ENCODE measurements around the gene KLHL22. TPM values are rescaled to one million over a fixed set of nuclear protein-coding genes. Genes with fewer than 3 reads are reported as not detected.
"Not testable (repeated sequence)": the region's sequence is repeated elsewhere in the genome, so short reads cannot be mapped to it uniquely, and the experiment has no call there.

The KLHL22 gene
- total and polyA plus RNA-seq, 2 experiments from 2014 or later = 23.6 to 38.0 TPM

DNA sequence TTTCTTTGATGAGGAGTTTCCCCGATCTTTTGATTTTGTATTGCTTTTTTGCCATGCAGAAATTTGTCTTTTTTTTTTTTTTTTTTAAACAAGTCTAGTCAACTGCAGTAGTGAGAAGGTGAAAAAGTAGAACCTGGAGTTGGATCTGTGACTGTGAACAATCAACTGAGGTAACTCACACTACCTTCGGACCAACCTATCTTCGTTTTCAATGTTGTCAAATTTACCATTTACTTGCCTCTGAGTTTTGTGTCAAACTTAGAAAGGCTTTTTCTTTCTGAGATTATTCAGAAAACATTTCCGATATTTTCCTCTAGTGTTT lies 20.5 kb downstream of the KLHL22 start:
- Histone ChIP-seq H3K9me3 (ENCODE audit: low read depth) (no peaks in the 10 kb centered on the region), H3K27me3 (no peaks in the 10 kb centered on the region), H3K27ac (no peak overlapping the region), H3K36me3 (replicated peaks; ENCODE audit: insufficient read depth, low read depth) (no peaks in the 10 kb centered on the region), H3K4me2 (no peak overlapping the region), H4K20me1 (ENCODE audit: insufficient read depth, poor library complexity, severe bottlenecking) (no peaks in the 10 kb centered on the region), H3K4me1 (ENCODE audit: insufficient read depth) (no peaks in the 10 kb centered on the region), H3K9me2 (replicated peaks; ENCODE audit: insufficient read depth) (no peaks in the 10 kb centered on the region), H2AFZ (no peak overlapping the region), H3K79me2 (no peaks in the 10 kb centered on the region), H3K4me3 (no peak overlapping the region)
- TF ChIP-seq EZH2phosphoT487 (IDR thresholded peaks at IDR 0.05; ENCODE audit: low read depth, severe bottlenecking, unreplicated experiment) (no peak), EZH2 (IDR thresholded peaks at IDR 0.05; ENCODE audit: borderline replicate concordance) (no peak)
- TF ChIP-seq, protein P1, sequence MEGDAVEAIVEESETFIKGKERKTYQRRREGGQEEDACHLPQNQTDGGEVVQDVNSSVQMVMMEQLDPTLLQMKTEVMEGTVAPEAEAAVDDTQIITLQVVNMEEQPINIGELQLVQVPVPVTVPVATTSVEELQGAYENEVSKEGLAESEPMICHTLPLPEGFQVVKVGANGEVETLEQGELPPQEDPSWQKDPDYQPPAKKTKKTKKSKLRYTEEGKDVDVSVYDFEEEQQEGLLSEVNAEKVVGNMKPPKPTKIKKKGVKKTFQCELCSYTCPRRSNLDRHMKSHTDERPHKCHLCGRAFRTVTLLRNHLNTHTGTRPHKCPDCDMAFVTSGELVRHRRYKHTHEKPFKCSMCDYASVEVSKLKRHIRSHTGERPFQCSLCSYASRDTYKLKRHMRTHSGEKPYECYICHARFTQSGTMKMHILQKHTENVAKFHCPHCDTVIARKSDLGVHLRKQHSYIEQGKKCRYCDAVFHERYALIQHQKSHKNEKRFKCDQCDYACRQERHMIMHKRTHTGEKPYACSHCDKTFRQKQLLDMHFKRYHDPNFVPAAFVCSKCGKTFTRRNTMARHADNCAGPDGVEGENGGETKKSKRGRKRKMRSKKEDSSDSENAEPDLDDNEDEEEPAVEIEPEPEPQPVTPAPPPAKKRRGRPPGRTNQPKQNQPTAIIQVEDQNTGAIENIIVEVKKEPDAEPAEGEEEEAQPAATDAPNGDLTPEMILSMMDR (IDR thresholded peaks at IDR 0.05; ENCODE audit: poor library complexity) = no peak
- 96% methylated on average over 4 of the region's 4 CpGs for WGBS (ENCODE audit: low lambda C conversion rate, missing lambda C conversion rate)
- no peak for DNase-seq (ENCODE audit: low spot score)

DNA sequence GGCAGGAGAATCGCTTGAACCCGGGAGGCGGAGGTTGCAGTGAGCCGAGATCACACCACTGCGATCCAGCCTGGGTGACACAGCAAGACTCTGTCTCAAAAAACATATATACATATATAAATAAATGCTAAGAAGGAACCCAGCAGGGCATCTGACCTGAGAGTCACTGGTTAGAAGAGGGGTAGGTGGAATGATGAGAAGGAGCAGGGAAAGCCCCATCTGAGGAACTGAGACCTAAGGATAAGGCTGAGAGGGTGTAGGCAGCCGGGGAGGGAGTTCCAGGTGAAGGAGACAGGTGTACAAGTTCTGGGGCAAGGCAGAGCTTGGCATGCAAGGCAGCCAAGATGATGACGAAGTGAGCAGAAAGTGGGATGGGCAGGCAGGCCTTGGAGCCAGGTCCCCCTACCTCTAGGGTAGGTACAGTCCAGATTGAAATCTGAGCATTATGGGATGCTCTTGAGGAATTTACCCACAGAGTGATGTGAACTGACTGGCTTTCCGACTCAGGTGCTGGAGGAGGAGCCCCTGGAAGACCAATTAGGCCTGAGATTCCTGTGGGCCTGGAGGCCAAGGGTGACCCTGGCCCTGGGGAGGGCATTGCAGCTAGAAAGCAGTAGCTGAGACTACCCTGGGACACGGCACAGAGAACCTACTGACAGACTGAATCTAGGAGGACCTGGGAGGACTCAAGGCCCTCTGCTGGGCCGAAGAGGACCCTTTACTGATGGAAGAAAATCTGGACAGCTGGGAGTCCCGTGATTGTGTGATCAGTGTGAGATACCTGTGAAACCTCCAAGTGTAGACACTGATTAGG lies 22.8 kb downstream of the KLHL22 start:
- no peaks in the 10 kb centered on the region for H3K9me2 ChIP-seq (replicated peaks; ENCODE audit: insufficient read depth)
- no peak overlapping the region for H2AFZ ChIP-seq
- no peaks in the 10 kb centered on the region for H3K9me3 ChIP-seq (ENCODE audit: low read depth)
- H3K4me2 ChIP-seq = no peak overlapping the region
- 92% methylated on average over 11 of the region's 11 CpGs for WGBS (ENCODE audit: low lambda C conversion rate, missing lambda C conversion rate)
- H3K36me3 ChIP-seq (replicated peaks; ENCODE audit: insufficient read depth, low read depth) = no peaks in the 10 kb centered on the region
- H4K20me1 ChIP-seq (ENCODE audit: insufficient read depth, poor library complexity, severe bottlenecking) = no peaks in the 10 kb centered on the region
- no peak for DNase-seq (ENCODE audit: low spot score)
- H3K4me3 ChIP-seq = no peak overlapping the region
- TF ChIP-seq EZH2phosphoT487 (IDR thresholded peaks at IDR 0.05; ENCODE audit: low read depth, severe bottlenecking, unreplicated experiment) (no peak), EZH2 (IDR thresholded peaks at IDR 0.05; ENCODE audit: borderline replicate concordance) (no peak)
- TF ChIP-seq, protein P1 (IDR thresholded peaks at IDR 0.05; ENCODE audit: poor library complexity) = no peak
- no peaks in the 10 kb centered on the region for H3K4me1 ChIP-seq (ENCODE audit: insufficient read depth)
- H3K79me2 ChIP-seq = no peaks in the 10 kb centered on the region
- H3K27me3 ChIP-seq = no peaks in the 10 kb centered on the region
- H3K27ac ChIP-seq = no peak overlapping the region

DNA sequence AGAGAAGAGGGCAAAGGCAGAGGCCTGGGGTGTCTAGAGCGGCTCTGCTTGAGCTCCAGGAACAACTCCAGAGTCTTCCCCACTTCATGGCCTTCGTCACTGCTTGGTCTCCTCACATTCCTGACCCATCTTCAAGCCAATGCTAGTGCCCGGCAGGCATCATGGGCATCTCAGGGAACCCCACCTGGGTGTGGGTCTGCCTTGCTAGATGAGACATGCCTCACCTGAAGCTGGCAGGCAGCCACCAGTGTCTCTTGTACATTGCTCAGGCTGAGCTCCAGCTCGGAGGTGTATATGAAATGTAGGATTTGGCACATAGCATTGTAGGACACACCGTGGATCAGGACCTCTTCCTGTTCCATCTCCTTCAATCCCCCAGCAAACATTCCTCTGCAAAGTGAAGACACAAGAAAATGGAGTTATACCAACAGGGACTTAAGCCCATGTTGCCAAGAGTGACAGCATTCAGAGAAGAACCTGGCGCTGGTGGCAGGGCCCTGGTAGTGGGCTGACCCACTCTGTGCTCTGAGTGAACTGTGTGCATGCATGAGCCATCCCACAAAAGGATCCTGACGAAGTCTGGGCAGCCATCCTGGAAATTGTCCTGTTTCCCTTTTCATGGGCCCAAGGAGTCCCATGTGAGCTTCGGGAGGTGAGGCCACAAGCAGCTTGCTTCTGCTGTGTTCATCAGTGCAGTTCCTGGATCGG lies 24.3 kb downstream of the KLHL22 start:
- no peaks in the 10 kb centered on the region for H3K4me1 ChIP-seq (ENCODE audit: insufficient read depth)
- no peaks in the 10 kb centered on the region for H3K9me3 ChIP-seq (ENCODE audit: low read depth)
- no peaks in the 10 kb centered on the region for H3K79me2 ChIP-seq
- DNase-seq (ENCODE audit: low spot score) = no peak
- H3K4me3 ChIP-seq = no peak overlapping the region
- H3K27me3 ChIP-seq = no peaks in the 10 kb centered on the region
- no peak overlapping the region for H3K4me2 ChIP-seq
- H3K36me3 ChIP-seq (replicated peaks; ENCODE audit: insufficient read depth, low read depth) = no peaks in the 10 kb centered on the region
- WGBS (ENCODE audit: low lambda C conversion rate, missing lambda C conversion rate) = 96% methylated on average over 9 of the region's 9 CpGs
- no peaks in the 10 kb centered on the region for H3K9me2 ChIP-seq (replicated peaks; ENCODE audit: insufficient read depth)
- no peak overlapping the region for H3K27ac ChIP-seq
- no peaks in the 10 kb centered on the region for H4K20me1 ChIP-seq (ENCODE audit: insufficient read depth, poor library complexity, severe bottlenecking)
- H2AFZ ChIP-seq = no peak overlapping the region
- TF ChIP-seq EZH2 (IDR thresholded peaks at IDR 0.05; ENCODE audit: borderline replicate concordance) (no peak), EZH2phosphoT487 (IDR thresholded peaks at IDR 0.05; ENCODE audit: low read depth, severe bottlenecking, unreplicated experiment) (no peak)
- TF ChIP-seq, protein P1 (IDR thresholded peaks at IDR 0.05; ENCODE audit: poor library complexity) = no peak

DNA sequence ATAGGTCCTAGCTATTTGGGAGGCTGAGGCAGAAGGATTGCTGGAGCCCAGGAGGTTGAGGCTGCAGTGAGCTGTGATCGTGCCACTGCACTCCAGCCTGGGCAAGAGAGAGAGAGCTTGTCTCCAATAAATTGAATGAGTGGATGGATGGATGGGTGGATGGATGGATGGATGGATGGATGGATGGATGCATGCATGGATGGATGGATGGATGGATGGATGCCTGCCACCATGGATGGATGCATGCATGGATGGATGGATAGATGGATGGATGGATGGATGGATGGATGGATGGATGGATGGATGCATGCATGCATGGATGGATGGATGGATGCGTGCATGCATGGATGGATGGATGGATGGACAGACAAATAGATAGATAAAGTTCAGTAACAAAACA lies 25.1 kb downstream of the KLHL22 start:
- not testable (repeated sequence) for H3K36me3 ChIP-seq (replicated peaks; ENCODE audit: insufficient read depth, low read depth); H3K4me2 ChIP-seq; H2AFZ ChIP-seq; H3K4me3 ChIP-seq; H3K27ac ChIP-seq; H4K20me1 ChIP-seq (ENCODE audit: insufficient read depth, poor library complexity, severe bottlenecking); H3K9me2 ChIP-seq (replicated peaks; ENCODE audit: insufficient read depth); H3K9me3 ChIP-seq (ENCODE audit: low read depth); H3K4me1 ChIP-seq (ENCODE audit: insufficient read depth); H3K79me2 ChIP-seq; DNase-seq (ENCODE audit: low spot score); H3K27me3 ChIP-seq
- 97% methylated on average over 2 of the region's 2 CpGs for WGBS (ENCODE audit: low lambda C conversion rate, missing lambda C conversion rate)

Data from hepatocyte (in vitro differentiated cells).